DND-41 (cell line): ENCODE data around the gene PRAME.
A peak's percentile ranks its signal among the peaks of the same experiment; 100 is the strongest.

ENCODE experiments used
- ATAC-seq: fragments of 200-7000 bp; cut with Tn5 transposase; 3 replicates; pipeline ENCODE4 v1.9.1; 2021; ENCODE audit warnings: low read depth; ENCODE audit not compliant: insufficient read depth
- DNase-seq: peaks from one replicate; pipeline ENCODE4 v3.0.0-alpha.2; 2020
- H2AFZ ChIP-seq: 2 replicates; pipeline ENCODE4 v1.6.0; 2012; ENCODE audit warnings: low read depth, low read length
- H3K27ac ChIP-seq: 2 replicates; pipeline ENCODE4 v1.5.1; 2012; ENCODE audit warnings: low read length, inconsistent platforms
- H3K27me3 ChIP-seq: fragments of 200-600 bp; sonication (generic); 2 replicates; pipeline ENCODE4 v1.6.0; 2012; ENCODE audit warnings: low read length, mild to moderate bottlenecking, inconsistent platforms; ENCODE audit not compliant: insufficient read depth, poor library complexity
- H3K36me3 ChIP-seq: 2 replicates; pipeline ENCODE4 v1.5.1; 2012; ENCODE audit warnings: low read length, inconsistent platforms; ENCODE audit not compliant: insufficient read depth
- H3K4me1 ChIP-seq: 2 replicates; pipeline ENCODE4 v1.5.1; 2012; ENCODE audit warnings: mild to moderate bottlenecking, low read length; ENCODE audit not compliant: insufficient read depth
- H3K4me2 ChIP-seq: 2 replicates; pipeline ENCODE4 v1.6.0; 2012; ENCODE audit warnings: mild to moderate bottlenecking, moderate library complexity, low read length, inconsistent platforms; ENCODE audit not compliant: insufficient read depth
- H3K4me3 ChIP-seq, 2 experiments: fragments of 200-600 bp in 1 of 2; shearing (Covaris generic) in 1 of 2; 2 replicates each; pipeline ENCODE4 v1.5.1; 2012 to 2016; ENCODE audit warnings: inconsistent platforms in 2 of 2, low read length in 2 of 2, mild to moderate bottlenecking in 2 of 2, low read depth in 1 of 2, moderate library complexity in 1 of 2
- H3K79me2 ChIP-seq: 2 replicates; pipeline ENCODE4 v1.6.0; 2012; ENCODE audit warnings: low read length, inconsistent platforms; ENCODE audit not compliant: insufficient read depth
- H3K9ac ChIP-seq: 2 replicates; pipeline ENCODE4 v1.6.0; 2012; ENCODE audit warnings: low read depth, mild to moderate bottlenecking, inconsistent platforms, low read length, moderate library complexity
- H3K9me3 ChIP-seq: 2 replicates; pipeline ENCODE4 v1.5.1; 2012; ENCODE audit warnings: low read length, moderate library complexity, mild to moderate bottlenecking, inconsistent platforms; ENCODE audit not compliant: insufficient read depth, severe bottlenecking
- H4K20me1 ChIP-seq: 2 replicates; pipeline ENCODE4 v1.6.0; 2012; ENCODE audit warnings: low read length; ENCODE audit not compliant: insufficient read depth
- EZH2 ChIP-seq: IDR thresholded peaks from 3 replicates; pipeline ENCODE4 v1.6.1; 2012; ENCODE audit warnings: borderline replicate concordance, low read depth, mild to moderate bottlenecking, moderate library complexity, low read length, inconsistent platforms; ENCODE audit not compliant: severe bottlenecking
- TF ChIP-seq, protein P1 (sequence below): IDR thresholded peaks from 2 replicates; pipeline ENCODE4 v1.5.1; 2012; ENCODE audit warnings: borderline replicate concordance, low read length, moderate library complexity, mild to moderate bottlenecking; ENCODE audit not compliant: poor library complexity, severe bottlenecking; ENCODE audit errors: extremely low read depth

PRAME gene

DNA sequence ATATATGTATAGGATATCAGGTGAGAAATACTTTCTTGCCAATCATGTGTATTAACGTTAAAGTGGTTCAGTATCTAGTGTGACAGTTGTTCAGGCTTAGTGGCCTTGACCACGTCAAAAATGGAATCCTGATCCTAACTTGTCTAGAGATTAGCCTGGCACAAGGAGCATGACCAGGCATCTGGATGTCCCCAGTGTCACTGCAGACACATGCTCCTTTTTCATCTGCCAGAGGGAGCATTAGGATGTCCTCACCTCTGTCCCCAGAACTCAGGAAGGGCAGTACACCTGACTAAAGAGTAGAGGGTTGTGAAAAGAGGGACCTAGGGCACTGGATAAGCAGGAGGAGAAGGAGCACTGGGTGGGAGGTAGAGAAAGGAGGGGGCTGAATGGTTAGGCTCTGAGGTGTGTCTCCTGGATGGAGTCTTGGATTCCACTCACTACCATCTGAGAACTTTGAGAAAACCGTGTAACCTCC, 44.4 kb upstream of the PRAME start:
- H3K36me3 ChIP-seq: no peaks in the 10 kb centered on the region
- TF ChIP-seq, protein P1, sequence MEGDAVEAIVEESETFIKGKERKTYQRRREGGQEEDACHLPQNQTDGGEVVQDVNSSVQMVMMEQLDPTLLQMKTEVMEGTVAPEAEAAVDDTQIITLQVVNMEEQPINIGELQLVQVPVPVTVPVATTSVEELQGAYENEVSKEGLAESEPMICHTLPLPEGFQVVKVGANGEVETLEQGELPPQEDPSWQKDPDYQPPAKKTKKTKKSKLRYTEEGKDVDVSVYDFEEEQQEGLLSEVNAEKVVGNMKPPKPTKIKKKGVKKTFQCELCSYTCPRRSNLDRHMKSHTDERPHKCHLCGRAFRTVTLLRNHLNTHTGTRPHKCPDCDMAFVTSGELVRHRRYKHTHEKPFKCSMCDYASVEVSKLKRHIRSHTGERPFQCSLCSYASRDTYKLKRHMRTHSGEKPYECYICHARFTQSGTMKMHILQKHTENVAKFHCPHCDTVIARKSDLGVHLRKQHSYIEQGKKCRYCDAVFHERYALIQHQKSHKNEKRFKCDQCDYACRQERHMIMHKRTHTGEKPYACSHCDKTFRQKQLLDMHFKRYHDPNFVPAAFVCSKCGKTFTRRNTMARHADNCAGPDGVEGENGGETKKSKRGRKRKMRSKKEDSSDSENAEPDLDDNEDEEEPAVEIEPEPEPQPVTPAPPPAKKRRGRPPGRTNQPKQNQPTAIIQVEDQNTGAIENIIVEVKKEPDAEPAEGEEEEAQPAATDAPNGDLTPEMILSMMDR: no peak
- TF ChIP-seq EZH2: no peak
- no peak overlapping the region for H3K4me3 ChIP-seq
- H3K27me3 ChIP-seq: no peaks in the 10 kb centered on the region
- no peak overlapping the region for H3K4me2 ChIP-seq
- H3K4me1 ChIP-seq: peaks cover 13% of the 10 kb centered on the region
- ATAC-seq (no peak), DNase-seq (no peak)
- no peaks in the 10 kb centered on the region for H3K79me2 ChIP-seq
- no peak overlapping the region for H2AFZ ChIP-seq
- no peaks in the 10 kb centered on the region for H4K20me1 ChIP-seq
- H3K9me3 ChIP-seq: no peaks in the 10 kb centered on the region
- H3K27ac ChIP-seq: no peak overlapping the region
- H3K9ac ChIP-seq: no peak overlapping the region

DNA sequence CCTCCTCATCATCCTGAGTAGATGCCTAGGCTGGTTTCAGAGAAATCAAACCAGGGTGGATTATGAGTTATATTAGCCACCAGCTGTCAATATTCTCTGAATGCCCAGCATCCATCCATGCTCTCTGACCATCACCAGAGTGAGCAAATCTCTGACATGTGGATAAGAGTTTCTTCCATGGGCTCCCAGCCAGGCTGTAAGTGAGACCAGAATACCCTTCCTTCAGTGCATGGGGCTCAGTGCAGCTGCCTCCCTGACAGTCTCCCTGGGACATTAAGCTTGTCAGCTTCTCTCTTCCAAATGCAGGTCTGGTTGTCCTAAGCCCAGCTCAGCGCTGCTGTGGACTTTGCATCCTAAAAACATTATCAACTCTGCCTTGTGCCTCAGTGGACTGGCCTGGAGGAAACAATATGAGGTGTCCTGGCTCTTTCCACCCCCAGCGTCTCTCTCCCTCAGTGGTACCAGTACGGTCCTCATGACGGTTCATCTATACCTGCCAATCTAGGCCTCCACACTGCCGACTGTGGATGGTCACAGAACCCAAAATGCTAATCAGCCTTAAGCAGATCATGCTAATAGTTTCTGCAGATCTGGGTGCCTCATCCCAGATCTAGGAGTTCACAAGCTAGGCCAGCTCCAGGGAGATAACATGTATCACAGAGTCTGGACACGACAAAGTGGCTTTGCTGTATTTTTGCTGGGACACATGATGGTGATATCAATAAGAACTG, 41.6 kb upstream of the PRAME start:
- Histone ChIP-seq H3K9me3 (no peaks in the 10 kb centered on the region), H2AFZ (no peak overlapping the region), H3K79me2 (no peaks in the 10 kb centered on the region), H3K36me3 (no peaks in the 10 kb centered on the region), H3K27me3 (no peaks in the 10 kb centered on the region), H3K4me3 (no peak overlapping the region), H3K9ac (no peak overlapping the region), H4K20me1 (no peaks in the 10 kb centered on the region), H3K27ac (no peak overlapping the region), H3K4me2 (no peak overlapping the region), H3K4me1 (peaks cover 13% of the 10 kb centered on the region)
- ATAC-seq: no peak
- no peak for DNase-seq
- no peak for TF ChIP-seq EZH2
- TF ChIP-seq, protein P1: no peak

DNA sequence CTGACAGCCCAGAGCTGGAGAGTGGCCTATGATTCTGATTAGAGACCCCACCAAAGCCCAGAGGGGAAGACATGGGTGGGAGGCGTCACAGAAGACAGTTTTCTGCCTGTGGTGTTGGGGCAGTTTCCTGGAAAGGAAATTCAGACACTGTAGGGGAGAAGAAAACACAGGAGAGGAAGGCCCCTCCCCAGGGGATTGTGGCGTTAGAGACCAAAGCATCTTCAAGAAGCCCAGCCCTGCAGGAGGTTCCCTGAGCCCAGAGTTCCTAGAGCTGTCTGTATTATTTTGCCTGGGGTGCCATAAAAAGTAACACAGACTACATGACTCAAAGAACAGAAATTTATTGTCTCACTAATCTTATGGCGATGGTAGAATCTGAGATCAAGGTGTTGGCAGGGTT, 40.2 kb upstream of the PRAME start:
- H3K79me2 ChIP-seq: no peaks in the 10 kb centered on the region
- TF ChIP-seq EZH2: no peak
- TF ChIP-seq, protein P1: no peak
- no peak overlapping the region for H3K9ac ChIP-seq
- H3K27ac ChIP-seq: no peak overlapping the region
- no peak overlapping the region for H2AFZ ChIP-seq
- peaks cover 13% of the 10 kb centered on the region for H3K4me1 ChIP-seq
- no peaks in the 10 kb centered on the region for H3K27me3 ChIP-seq
- ATAC-seq (peak; percentile 91), DNase-seq (peak; percentile 71)
- no peaks in the 10 kb centered on the region for H3K36me3 ChIP-seq
- H3K4me3 ChIP-seq: no peak overlapping the region
- H4K20me1 ChIP-seq: no peaks in the 10 kb centered on the region
- no peak overlapping the region for H3K4me2 ChIP-seq
- H3K9me3 ChIP-seq: no peaks in the 10 kb centered on the region

DNA sequence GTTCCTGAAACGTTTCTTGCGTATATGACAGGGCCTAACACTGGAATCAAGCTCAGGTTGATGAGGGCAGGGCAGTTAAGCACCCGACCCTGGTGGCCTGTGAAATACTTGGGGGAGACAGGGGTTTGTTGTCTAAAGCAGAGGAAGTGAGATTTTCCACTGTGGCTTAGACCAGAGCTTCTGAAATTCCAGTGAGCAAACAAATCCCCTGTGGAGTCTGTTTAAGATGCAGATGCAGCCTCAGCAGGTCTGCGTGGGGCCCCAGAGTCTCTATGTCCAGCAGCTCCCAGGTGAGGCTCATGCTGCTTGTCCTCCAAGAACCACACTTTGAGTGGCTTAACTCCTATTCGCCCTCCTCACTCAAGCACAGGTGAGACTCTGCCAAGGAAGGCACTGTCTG, 39.1 kb upstream of the PRAME start:
- H3K9me3 ChIP-seq: no peaks in the 10 kb centered on the region
- no peaks in the 10 kb centered on the region for H3K79me2 ChIP-seq
- H3K4me1 ChIP-seq: peaks cover 13% of the 10 kb centered on the region
- no peak overlapping the region for H3K27ac ChIP-seq
- H3K9ac ChIP-seq: no peak overlapping the region
- H3K27me3 ChIP-seq: no peaks in the 10 kb centered on the region
- ATAC-seq: no peak
- H4K20me1 ChIP-seq: no peaks in the 10 kb centered on the region
- TF ChIP-seq, protein P1: no peak
- TF ChIP-seq EZH2: no peak
- H3K4me2 ChIP-seq: no peak overlapping the region
- no peak for DNase-seq
- no peaks in the 10 kb centered on the region for H3K36me3 ChIP-seq
- no peak overlapping the region for H2AFZ ChIP-seq
- no peak overlapping the region for H3K4me3 ChIP-seq
